Astrocyte (in vitro differentiated cells and primary cell): ENCODE measurements around the gene VIPAS39. TPM values are rescaled to one million over a fixed set of nuclear protein-coding genes. Genes with fewer than 3 reads are reported as not detected.

Experiments used
- DNase-seq: peaks from one replicate; pipeline ENCODE4 v3.0.0-alpha.2; 2010; ENCODE audit warnings: low read depth
- FAIRE-seq: peaks from 2 replicates; lab custom pipeline; 2011; peaks lifted over from hg19 to GRCh38; lab: Jason Lieb, UNC
- H2AFZ ChIP-seq: 2 replicates; pipeline ENCODE4 v1.6.0; 2012; ENCODE audit warnings: low read depth, low read length, inconsistent platforms
- H3K27ac ChIP-seq: 2 replicates; pipeline ENCODE4 v1.5.1; 2011; ENCODE audit warnings: low read depth, low read length, inconsistent platforms
- H3K27me3 ChIP-seq: 2 replicates; pipeline ENCODE4 v1.6.0; 2011; ENCODE audit warnings: low read length, inconsistent platforms; ENCODE audit not compliant: insufficient read depth
- H3K36me3 ChIP-seq: 2 replicates; pipeline ENCODE4 v1.5.1; 2011; ENCODE audit warnings: low read length, inconsistent platforms; ENCODE audit not compliant: insufficient read depth
- H3K4me1 ChIP-seq: 2 replicates; pipeline ENCODE4 v1.5.1; 2011; ENCODE audit warnings: low read length, inconsistent platforms; ENCODE audit not compliant: insufficient read depth
- H3K4me2 ChIP-seq: 2 replicates; pipeline ENCODE4 v1.6.0; 2012; ENCODE audit warnings: low read length, inconsistent platforms
- H3K4me3 ChIP-seq: 2 replicates; pipeline ENCODE4 v1.5.1; 2011; ENCODE audit warnings: low read depth, mild to moderate bottlenecking, low read length, inconsistent platforms; ENCODE audit not compliant: insufficient read depth
- H3K79me2 ChIP-seq: 2 replicates; pipeline ENCODE4 v1.6.0; 2012; ENCODE audit warnings: mild to moderate bottlenecking, low read length, inconsistent platforms; ENCODE audit not compliant: insufficient read depth
- H3K9ac ChIP-seq: 2 replicates; pipeline ENCODE4 v1.6.0; 2012; ENCODE audit warnings: mild to moderate bottlenecking, low read length, inconsistent platforms
- H3K9me3 ChIP-seq: 2 replicates; pipeline ENCODE4 v1.5.1; 2012; ENCODE audit warnings: low read depth, mild to moderate bottlenecking, low read length, inconsistent platforms; ENCODE audit not compliant: insufficient read depth
- H4K20me1 ChIP-seq: 2 replicates; pipeline ENCODE4 v1.6.0; 2012; ENCODE audit warnings: low read length, inconsistent platforms; ENCODE audit not compliant: insufficient read depth
- H3K27ac Mint-ChIP-seq: one replicate; pipeline ENCODE4 v1.8.0; 2021; ENCODE audit warnings: mild to moderate bottlenecking, mixed read lengths; ENCODE audit not compliant: unreplicated experiment
- H3K27me3 Mint-ChIP-seq: one replicate; pipeline ENCODE4 v1.8.0; 2021; ENCODE audit warnings: low read depth, mixed read lengths; ENCODE audit not compliant: unreplicated experiment
- H3K36me3 Mint-ChIP-seq: one replicate; pipeline ENCODE4 v1.8.0; 2021; ENCODE audit warnings: low read depth, mixed read lengths; ENCODE audit not compliant: unreplicated experiment
- H3K4me1 Mint-ChIP-seq: one replicate; pipeline ENCODE4 v1.8.0; 2021; ENCODE audit warnings: low read depth, mixed read lengths; ENCODE audit not compliant: unreplicated experiment
- H3K4me3 Mint-ChIP-seq: one replicate; pipeline ENCODE4 v1.8.0; 2021; ENCODE audit warnings: mild to moderate bottlenecking, moderate library complexity, mixed read lengths; ENCODE audit not compliant: unreplicated experiment
- H3K9me3 Mint-ChIP-seq: one replicate; pipeline ENCODE4 v1.8.0; 2021; ENCODE audit warnings: mild to moderate bottlenecking, mixed read lengths; ENCODE audit not compliant: unreplicated experiment
- EZH2 ChIP-seq: IDR thresholded peaks from 2 replicates; pipeline ENCODE4 v1.6.1; 2012; ENCODE audit warnings: mild to moderate bottlenecking, low read length, inconsistent platforms; ENCODE audit not compliant: insufficient read depth
- total RNA-seq: library from RNA; stranded (reverse); gene quantifications from 2 replicates; pipeline ENCODE4 v1.2.1, GENCODE V29; 2021
- TF ChIP-seq, protein P1 (sequence below): IDR thresholded peaks from 2 replicates; pipeline ENCODE4 v1.5.1; 2011; ENCODE audit warnings: low read depth, mild to moderate bottlenecking, inconsistent platforms, low read length, moderate library complexity; ENCODE audit not compliant: insufficient read depth

VIPAS39 gene
- total RNA-seq, 1 donor from 2014 or later, result 22.9 TPM

GRCh38 chr14:77403768-77404167 is 53.6 kb downstream of the VIPAS39 start:
- Histone ChIP-seq H4K20me1 (no peaks in the 10 kb centered on the region), H3K27ac (no peak overlapping the region), H3K36me3 (no peaks in the 10 kb centered on the region), H3K9me3 (no peaks in the 10 kb centered on the region), H3K4me2 (no peak overlapping the region), H3K4me1 (no peaks in the 10 kb centered on the region), H3K9ac (no peak overlapping the region), H3K79me2 (no peaks in the 10 kb centered on the region), H3K4me3 (no peak overlapping the region), H3K27me3 (peaks cover 2% of the 10 kb centered on the region), H2AFZ (no peak overlapping the region)
- Mint-ChIP-seq H3K36me3 (peaks cover 6% of the 10 kb centered on the region), H3K27me3 (peaks cover 3% of the 10 kb centered on the region), H3K9me3 (no peaks in the 10 kb centered on the region), H3K4me3 (no peak overlapping the region), H3K4me1 (peaks cover 7% of the 10 kb centered on the region), H3K27ac (no peak overlapping the region)
- no peak for DNase-seq
- FAIRE-seq, result no peak
- TF ChIP-seq, protein P1, sequence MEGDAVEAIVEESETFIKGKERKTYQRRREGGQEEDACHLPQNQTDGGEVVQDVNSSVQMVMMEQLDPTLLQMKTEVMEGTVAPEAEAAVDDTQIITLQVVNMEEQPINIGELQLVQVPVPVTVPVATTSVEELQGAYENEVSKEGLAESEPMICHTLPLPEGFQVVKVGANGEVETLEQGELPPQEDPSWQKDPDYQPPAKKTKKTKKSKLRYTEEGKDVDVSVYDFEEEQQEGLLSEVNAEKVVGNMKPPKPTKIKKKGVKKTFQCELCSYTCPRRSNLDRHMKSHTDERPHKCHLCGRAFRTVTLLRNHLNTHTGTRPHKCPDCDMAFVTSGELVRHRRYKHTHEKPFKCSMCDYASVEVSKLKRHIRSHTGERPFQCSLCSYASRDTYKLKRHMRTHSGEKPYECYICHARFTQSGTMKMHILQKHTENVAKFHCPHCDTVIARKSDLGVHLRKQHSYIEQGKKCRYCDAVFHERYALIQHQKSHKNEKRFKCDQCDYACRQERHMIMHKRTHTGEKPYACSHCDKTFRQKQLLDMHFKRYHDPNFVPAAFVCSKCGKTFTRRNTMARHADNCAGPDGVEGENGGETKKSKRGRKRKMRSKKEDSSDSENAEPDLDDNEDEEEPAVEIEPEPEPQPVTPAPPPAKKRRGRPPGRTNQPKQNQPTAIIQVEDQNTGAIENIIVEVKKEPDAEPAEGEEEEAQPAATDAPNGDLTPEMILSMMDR, result no peak
- TF ChIP-seq EZH2, result no peak

- Histone ChIP-seq H2AFZ (no peak overlapping the region), H3K27ac (no peak overlapping the region), H3K27me3 (peaks cover 2% of the 10 kb centered on the region), H4K20me1 (no peaks in the 10 kb centered on the region), H3K9me3 (no peaks in the 10 kb centered on the region), H3K79me2 (no peaks in the 10 kb centered on the region), H3K4me2 (no peak overlapping the region), H3K4me1 (no peaks in the 10 kb centered on the region), H3K36me3 (no peaks in the 10 kb centered on the region), H3K9ac (no peak overlapping the region), H3K4me3 (no peak overlapping the region)
- FAIRE-seq (no peak), DNase-seq (no peak)
- peaks cover 3% of the 10 kb centered on the region for H3K27me3 Mint-ChIP-seq
- H3K4me3 Mint-ChIP-seq, result no peak overlapping the region
- TF ChIP-seq, protein P1, result no peak
- TF ChIP-seq EZH2, result no peak
- no peak overlapping the region for H3K27ac Mint-ChIP-seq
- H3K4me1 Mint-ChIP-seq, result no peaks in the 10 kb centered on the region
- H3K9me3 Mint-ChIP-seq, result no peaks in the 10 kb centered on the region
- peaks cover 6% of the 10 kb centered on the region for H3K36me3 Mint-ChIP-seq
Observed at GRCh38 chr14:77400216-77400615, 57.2 kb downstream of the VIPAS39 start.

- no peak overlapping the region for H3K9ac ChIP-seq
- no peaks in the 10 kb centered on the region for H3K9me3 ChIP-seq
- Mint-ChIP-seq H3K36me3 (no peaks in the 10 kb centered on the region), H3K4me3 (no peak overlapping the region), H3K27me3 (no peaks in the 10 kb centered on the region), H3K9me3 (no peaks in the 10 kb centered on the region), H3K4me1 (no peaks in the 10 kb centered on the region), H3K27ac (no peak overlapping the region)
- FAIRE-seq, result no peak
- DNase-seq, result no peak
- TF ChIP-seq EZH2, result no peak
- TF ChIP-seq, protein P1, result no peak
- H3K79me2 ChIP-seq, result no peaks in the 10 kb centered on the region
- H3K36me3 ChIP-seq, result no peaks in the 10 kb centered on the region
- no peaks in the 10 kb centered on the region for H4K20me1 ChIP-seq
- H3K27me3 ChIP-seq, result no peaks in the 10 kb centered on the region
- H3K4me1 ChIP-seq, result no peaks in the 10 kb centered on the region
- no peak overlapping the region for H3K4me3 ChIP-seq
- no peak overlapping the region for H3K4me2 ChIP-seq
- H2AFZ ChIP-seq, result no peak overlapping the region
- H3K27ac ChIP-seq, result no peak overlapping the region
Observed at GRCh38 chr14:77390188-77390587, 67.2 kb downstream of the VIPAS39 start.
